Measurements from ENCODE around the gene P4HA2. TPM values are rescaled to one million over a fixed set of nuclear protein-coding genes. Genes with fewer than 3 reads are reported as not detected.

P4HA2 gene
- total and polyA plus RNA-seq, 2 of the 8 experiments (the other 6 are each of a cell fraction or from before 2014, with no cell fraction given), result 7.4 to 9.3 TPM

GRCh38 chr5:132246806-132247205 lies 19.2 kb upstream of the P4HA2 start:
- Histone ChIP-seq H2BK12ac (ENCODE audit: low read depth, low read length) (no peak overlapping the region), H3K56ac (replicated peaks; ENCODE audit: insufficient read length, low read depth, low read length) (no peak overlapping the region), H4K20me1 (replicated peaks in 1 of 2; ENCODE audit: control insufficient read depth in 1 of 2, insufficient read depth in 2 of 2, low read length in 2 of 2) (no peaks in the 10 kb centered on the region), H3K9ac (replicated peaks in 1 of 4; ENCODE audit: extremely low read depth in 1 of 4, low read depth in 3 of 4, low read length in 3 of 4) (no peak overlapping the region), H3K36me3 (ENCODE audit: control insufficient read depth in 2 of 4, insufficient read depth in 4 of 4, low read length in 3 of 4) (no peaks in the 10 kb centered on the region), H3K4me3 (ENCODE audit: extremely low read depth in 1 of 4, insufficient read depth in 2 of 4, low read depth in 3 of 4, low read length in 4 of 4) (no peak overlapping the region), H3K79me2 (ENCODE audit: control insufficient read depth in 1 of 2, insufficient read depth in 2 of 2, low read length in 2 of 2) (no peaks in the 10 kb centered on the region), H2BK5ac (ENCODE audit: low read depth, low read length) (no peak overlapping the region), H3K27me3 (replicated peaks in 1 of 4; ENCODE audit: control insufficient read depth in 3 of 4, extremely low read depth in 1 of 4, insufficient read depth in 3 of 4, low read length in 3 of 4) (no peaks in the 10 kb centered on the region), H3K23ac (ENCODE audit: insufficient read length) (no peak overlapping the region), H3K79me1 (ENCODE audit: low read depth, low read length) (no peaks in the 10 kb centered on the region), H4K5ac (ENCODE audit: insufficient read length, low read depth, low read length) (no peak overlapping the region), H3K18ac (ENCODE audit: extremely low read depth, low read length) (no peak overlapping the region), H3K14ac (ENCODE audit: insufficient read length) (no peak overlapping the region), H2BK15ac (ENCODE audit: low read length) (no peak overlapping the region), H3K23me2 (ENCODE audit: low read depth, low read length) (no peaks in the 10 kb centered on the region), H4K91ac (replicated peaks; ENCODE audit: insufficient read length, low read length) (no peak overlapping the region), H3K4me2 (ENCODE audit: insufficient read depth in 1 of 2, low read depth in 2 of 2, low read length in 2 of 2) (no peak overlapping the region), H2AFZ (ENCODE audit: low read length) (no peak overlapping the region), H3K4me1 (replicated peaks in 1 of 4; ENCODE audit: control insufficient read depth in 3 of 4, insufficient read depth in 4 of 4, low read length in 3 of 4) (peaks cover 0 to 5% (median 0%) of the 10 kb centered on the region in 4 experiments; a peak in 1 of 7 replicates), H2AK5ac (ENCODE audit: low read depth, low read length) (no peak overlapping the region), H4K8ac (ENCODE audit: extremely low read depth, insufficient read depth, low read length) (no peak overlapping the region), H2BK120ac (replicated peaks; ENCODE audit: low read depth, low read length) (no peak overlapping the region), H3K9me3 (ENCODE audit: insufficient read depth in 2 of 2, low read depth in 1 of 2, low read length in 1 of 2) (0 out of 4 replicates have a peak, but pooled peaks cover 0 to 11% of the 10 kb centered on the region in 2 experiments), H3K27ac (ENCODE audit: low read depth, low read length) (no peak overlapping the region), H2BK20ac (ENCODE audit: low read length) (no peak overlapping the region), H3K4ac (replicated peaks; ENCODE audit: insufficient read length, low read depth, low read length) (no peak overlapping the region)
- ChIA-PET CTCF (ENCODE audit: partially characterized antibody) (interaction anchor here (1.5 to 9.3 kb wide), 2 partner anchors 8 to 182 kb away, joined by 4 to 96 read pairs; no protein-coding TSS in a partner anchor), POLR2A (ENCODE audit: partially characterized antibody) (no interaction called here)
- DNase-seq (ENCODE audit: low read depth in 1 of 2, low spot score in 2 of 2) (no peak), FAIRE-seq (no peak)
- no peak for TF ChIP-seq RXRA (IDR thresholded peaks at IDR 0.05; ENCODE audit: insufficient read depth, low read depth, low read length)
- TF ChIP-seq CHD2 (IDR thresholded peaks at IDR 0.05; ENCODE audit: low read length), result no peak
- no peak for TF ChIP-seq TCF12 (IDR thresholded peaks at IDR 0.05; ENCODE audit: low read depth, low read length)
- no peak for TF ChIP-seq SP4 (IDR thresholded peaks at IDR 0.05; ENCODE audit: low read length)
- TF ChIP-seq GABPA (IDR thresholded peaks at IDR 0.05; ENCODE audit: borderline replicate concordance, insufficient read depth, low read length), result no peak
- TF ChIP-seq CBX8 (IDR thresholded peaks at IDR 0.05; ENCODE audit: borderline replicate concordance, low read depth, low read length), result no peak
- TF ChIP-seq TEAD4 (IDR thresholded peaks at IDR 0.05; ENCODE audit: low read depth, low read length), result no peak
- TF ChIP-seq RAD21 (IDR thresholded peaks at IDR 0.05 in 1 of 2, conservative IDR thresholded peaks at IDR 0.05 in 1 of 2; ENCODE audit: low read depth in 2 of 2, low read length in 2 of 2), result no peak
- no peak for TF ChIP-seq RBBP5 (IDR thresholded peaks at IDR 0.05; ENCODE audit: borderline replicate concordance, low read depth, low read length)
- no peak for TF ChIP-seq ATF3 (IDR thresholded peaks at IDR 0.05; ENCODE audit: insufficient read depth, low read depth, low read length)
- TF ChIP-seq CBX5 (IDR thresholded peaks at IDR 0.05; ENCODE audit: low read depth, low read length), result no peak
- no peak for TF ChIP-seq KDM5A (IDR thresholded peaks at IDR 0.05; ENCODE audit: low read length)
- no peak for TF ChIP-seq BACH1 (IDR thresholded peaks at IDR 0.05; ENCODE audit: low read length)
- no peak for TF ChIP-seq POLR2A (IDR thresholded peaks at IDR 0.05; ENCODE audit: control extremely low read depth in 1 of 2, low read depth in 2 of 2, low read length in 2 of 2)
- no peak for TF ChIP-seq HDAC6 (IDR thresholded peaks at IDR 0.05; ENCODE audit: low read depth, low read length)
- TF ChIP-seq FOSL1 (IDR thresholded peaks at IDR 0.05; ENCODE audit: insufficient read depth, low read depth, low read length), result no peak

All from H1 (cell line).